Measurements from ENCODE around the gene MED25. TPM values are rescaled to one million over a fixed set of nuclear protein-coding genes. Genes with fewer than 3 reads are reported as not detected.

MED25 gene
- total RNA-seq, 4 donors from 2014 or later: 15.2 to 30.5 (median 16.4) TPM

DNA sequence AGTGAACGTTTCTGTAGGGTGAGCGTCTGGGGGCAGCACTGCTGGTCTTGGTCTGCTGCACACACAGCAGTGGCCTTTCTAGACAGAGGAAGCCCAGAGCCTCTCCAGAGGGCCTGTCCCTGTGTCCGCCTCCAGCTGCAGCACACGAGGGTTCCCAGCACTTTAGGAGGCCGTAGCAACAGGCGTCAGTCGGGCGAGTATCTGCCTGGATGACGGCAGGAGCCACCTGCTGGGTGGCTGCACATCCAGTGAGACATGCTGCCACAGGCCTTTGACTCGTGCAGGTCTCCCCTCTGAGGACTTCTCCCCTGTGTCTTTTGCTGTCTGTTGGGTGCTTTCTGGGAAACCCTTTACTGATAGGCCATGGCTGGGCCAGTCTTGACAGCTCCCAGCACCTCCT, 29.2 kb upstream of the MED25 start:
- TF ChIP-seq, protein P1, sequence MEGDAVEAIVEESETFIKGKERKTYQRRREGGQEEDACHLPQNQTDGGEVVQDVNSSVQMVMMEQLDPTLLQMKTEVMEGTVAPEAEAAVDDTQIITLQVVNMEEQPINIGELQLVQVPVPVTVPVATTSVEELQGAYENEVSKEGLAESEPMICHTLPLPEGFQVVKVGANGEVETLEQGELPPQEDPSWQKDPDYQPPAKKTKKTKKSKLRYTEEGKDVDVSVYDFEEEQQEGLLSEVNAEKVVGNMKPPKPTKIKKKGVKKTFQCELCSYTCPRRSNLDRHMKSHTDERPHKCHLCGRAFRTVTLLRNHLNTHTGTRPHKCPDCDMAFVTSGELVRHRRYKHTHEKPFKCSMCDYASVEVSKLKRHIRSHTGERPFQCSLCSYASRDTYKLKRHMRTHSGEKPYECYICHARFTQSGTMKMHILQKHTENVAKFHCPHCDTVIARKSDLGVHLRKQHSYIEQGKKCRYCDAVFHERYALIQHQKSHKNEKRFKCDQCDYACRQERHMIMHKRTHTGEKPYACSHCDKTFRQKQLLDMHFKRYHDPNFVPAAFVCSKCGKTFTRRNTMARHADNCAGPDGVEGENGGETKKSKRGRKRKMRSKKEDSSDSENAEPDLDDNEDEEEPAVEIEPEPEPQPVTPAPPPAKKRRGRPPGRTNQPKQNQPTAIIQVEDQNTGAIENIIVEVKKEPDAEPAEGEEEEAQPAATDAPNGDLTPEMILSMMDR (IDR thresholded peaks at IDR 0.05; ENCODE audit: low read depth): no peak

- TF ChIP-seq, protein P1 (IDR thresholded peaks at IDR 0.05; ENCODE audit: low read depth): no peak
Observed at GRCh38 chr19:49790866-49791265, 27.2 kb upstream of the MED25 start.

GRCh38 chr19:49791776-49792445, 26.2 kb upstream of the MED25 start:
- TF ChIP-seq, protein P1 (IDR thresholded peaks at IDR 0.05; ENCODE audit: low read depth): no peak

GRCh38 chr19:49792829-49793560, 25.1 kb upstream of the MED25 start:
- TF ChIP-seq, protein P1 (IDR thresholded peaks at IDR 0.05; ENCODE audit: low read depth): no peak

DNA sequence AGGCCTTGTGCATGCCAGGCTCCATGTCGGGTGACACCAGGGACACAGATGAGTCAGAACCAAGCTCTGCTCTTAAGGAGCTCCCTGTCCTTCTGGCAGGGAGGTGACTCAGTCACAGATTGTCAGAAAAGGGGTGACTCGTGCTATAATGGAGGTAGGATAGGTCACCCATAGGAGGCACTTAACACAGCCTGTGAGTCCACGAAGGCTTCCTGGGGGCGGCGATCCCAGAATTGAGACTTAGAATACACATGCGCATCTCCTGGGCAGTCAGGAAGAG, 24.6 kb upstream of the MED25 start:
- TF ChIP-seq, protein P1 (IDR thresholded peaks at IDR 0.05; ENCODE audit: low read depth): no peak

- TF ChIP-seq, protein P1 (IDR thresholded peaks at IDR 0.05; ENCODE audit: low read depth): no peak
Observed at GRCh38 chr19:49795615-49796014, 22.5 kb upstream of the MED25 start.

GRCh38 chr19:49798574-49798973, 19.5 kb upstream of the MED25 start:
- TF ChIP-seq, protein P1 (IDR thresholded peaks at IDR 0.05; ENCODE audit: low read depth): no peak

Measured in subcutaneous adipose tissue (tissue), 4 donors.